Heart left ventricle (tissue), 13 donors: ENCODE data around the gene CAPN11.

Source experiments
- CTCF ChIP-seq, 12 donors: fragments of 200-600 bp; sonication (generic) in 4 of 12; IDR thresholded peaks; one replicate each; pipeline versions ENCODE4 v1.5.0 to v1.8.0; 2018 to 2022; ENCODE audit warnings: antibody characterized with exemption in 12 of 12, mild to moderate bottlenecking in 5 of 12
- POLR2A ChIP-seq, 2 donors: fragments of 450-650 bp; IDR thresholded peaks; one replicate each; pipeline ENCODE4 v1.6.1; 2017; ENCODE audit warnings: antibody characterized with exemption in 2 of 2, mild to moderate bottlenecking in 2 of 2, moderate library complexity in 2 of 2
- donor health status: ischemic (EF 13 %, LVEDD 7.1; RV severe dilation, severe dysfunction).
- donor health status: DM: no; HTN: yes; CAD: no.
- donor health status: DM: no; HTN: no; CAD: no.
- donor health status: ischemic (EF 25% LVEDD 6.9; RV normal size, moderate dysfunction).
- donor health status: ischemic (EF 25% LVEDD 5.7; RV mildly dilated, moderate dysfunction).
- donor health status: ischemic (EF 35%, LVEDD 5.7; RV mildly dilated, moderate dysfunction).
- donor health status: nonischemic (EF 11% LVEDD 7.7; RV severe dilation, severe dysfunction).
- donor health status: DM: yes; HTN: yes; CAD: no.
- donor health status: PGD.
- donor health status: ischemic (EF 29% LVEDD 5.4; RV normal size, mild dysfunction).
- donor health status: nonischemic (EF 23%, LVEDD 6.1; RV moderate dilation, normal function).

GRCh38 chr6:44228031-44228430 is 69.4 kb downstream of the CAPN11 start:
- TF ChIP-seq CTCF (IDR thresholded peaks at IDR 0.05) (no peak), POLR2A (IDR thresholded peaks at IDR 0.05) (no peak)
